Activated CD4-positive, alpha-beta T cell treated with anti-CD3 and anti-CD28 coated beads, Interleukin-2, amount 50 U/mL, for 24 hours (primary cell): ENCODE data around the gene KCP.

ENCODE experiments used
- DNase-seq, 2 donors: peaks; one replicate each; pipeline ENCODE4 v3.0.0-alpha.2; 2020; ENCODE audit warnings: low read depth in 1 of 2, low spot score in 1 of 2

The KCP gene

DNA sequence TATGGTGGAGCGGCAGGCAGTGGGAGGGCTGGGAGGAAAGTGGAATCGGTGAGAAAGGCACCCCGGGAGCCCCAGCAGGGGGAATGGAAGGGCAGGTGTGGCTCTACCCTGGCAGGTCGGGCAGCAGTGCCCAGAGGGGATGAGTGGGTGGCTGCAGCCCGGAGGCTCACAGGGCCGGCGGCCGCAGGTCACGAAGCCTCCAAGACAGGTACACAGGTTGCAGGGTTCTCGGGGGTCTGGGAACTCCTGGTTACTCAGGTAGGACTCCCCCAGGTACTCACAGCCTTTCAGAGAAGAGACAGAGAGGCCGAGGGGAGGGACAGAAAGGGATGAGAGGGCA is 21.8 kb downstream of the KCP start:
- DNase-seq = no peak

DNA sequence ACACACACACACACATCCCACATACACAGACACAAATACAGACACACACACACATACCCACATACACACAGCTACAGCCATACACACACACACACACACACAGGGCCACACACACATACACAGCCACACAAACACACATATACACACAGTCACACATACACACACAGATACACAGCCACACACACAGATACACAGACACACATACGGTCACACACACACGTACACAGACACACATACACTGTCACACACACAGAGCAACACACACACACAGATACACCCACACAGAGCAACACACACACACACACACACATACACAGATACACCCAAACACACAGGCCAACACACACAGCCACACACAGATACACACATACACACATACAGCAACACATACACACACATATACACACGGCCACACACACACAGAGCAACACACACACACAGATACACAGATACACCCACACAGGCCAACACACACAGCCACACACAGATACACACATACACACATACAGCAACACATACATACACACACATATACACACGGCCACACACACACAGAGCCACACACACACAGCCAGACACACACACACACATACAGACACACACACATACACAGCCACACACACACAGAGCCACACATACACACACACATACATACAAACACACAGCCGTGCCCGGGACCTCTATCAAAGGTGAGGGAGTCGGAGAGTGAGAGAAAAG is 22.3 kb downstream of the KCP start:
- DNase-seq = no peak

DNA sequence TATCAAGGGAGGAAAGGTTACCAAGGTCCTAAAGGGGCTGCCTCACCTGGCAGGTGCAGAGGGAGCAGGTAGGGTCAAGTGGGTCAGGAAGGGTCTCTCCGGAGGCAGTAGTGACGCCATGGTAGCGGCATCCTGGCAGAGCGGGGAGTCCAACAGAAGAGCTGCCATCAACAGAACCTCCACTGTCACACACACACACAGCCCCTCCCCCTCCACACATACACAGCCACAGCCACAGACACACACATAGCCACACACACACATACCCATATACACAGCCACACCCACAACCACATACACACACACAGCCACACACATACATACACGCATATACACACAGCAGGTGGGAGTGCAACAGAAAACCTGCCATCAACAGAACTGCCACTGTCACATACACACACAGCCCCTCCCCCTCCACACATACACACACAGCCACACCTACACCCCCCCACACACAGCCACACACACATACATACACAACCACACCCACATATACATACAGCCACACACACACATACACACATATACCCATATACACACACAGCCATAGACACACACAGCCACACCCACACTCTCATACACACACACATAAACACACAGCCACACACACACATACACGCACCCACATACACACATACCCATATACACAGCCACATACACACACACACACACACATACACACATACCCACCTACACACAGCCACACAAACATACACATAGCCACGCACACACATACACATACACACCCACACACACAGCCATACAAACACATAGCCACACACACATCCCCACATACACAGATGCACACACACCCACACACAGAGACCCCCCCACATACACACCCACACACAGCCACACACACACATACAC is 23.1 kb downstream of the KCP start:
- no peak for DNase-seq

DNA sequence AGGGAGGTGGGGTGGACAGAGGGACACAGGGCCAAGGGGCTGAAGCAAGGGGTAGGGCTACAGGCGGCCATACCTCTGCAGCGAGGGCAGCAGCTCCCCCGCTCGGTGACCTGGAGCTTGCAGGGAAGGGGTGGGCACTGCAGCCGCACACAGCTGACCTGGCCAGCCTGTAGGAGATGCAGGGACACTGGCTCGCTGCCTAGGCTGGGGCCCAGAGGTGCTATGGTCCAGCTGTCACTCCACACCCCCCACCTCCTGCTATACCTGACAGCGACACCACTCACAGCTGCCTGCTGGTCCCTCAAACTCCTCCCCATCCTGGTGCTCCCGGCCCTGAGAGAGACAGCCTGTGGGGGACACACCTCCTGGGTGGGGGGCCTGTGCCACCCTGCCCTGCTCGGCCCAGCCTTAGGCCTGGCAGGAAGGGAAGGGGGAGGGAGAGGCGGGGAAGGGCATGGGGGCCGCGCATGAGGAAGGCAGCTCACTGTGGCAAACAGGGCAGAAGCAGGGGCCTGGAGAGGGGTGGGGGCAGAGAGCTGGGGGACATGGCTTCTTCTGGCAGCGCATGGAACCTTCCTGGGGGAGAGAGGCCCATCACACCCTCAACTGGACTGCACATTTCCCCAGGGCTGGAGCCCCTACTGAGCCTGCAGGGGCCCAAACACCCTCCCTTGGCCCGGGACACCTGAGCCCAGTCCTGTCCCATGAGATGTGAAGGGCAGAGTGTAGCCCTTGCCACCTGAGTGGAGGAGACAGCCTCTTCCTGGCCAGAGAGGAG is 23.9 kb downstream of the KCP start:
- DNase-seq = no peak

DNA sequence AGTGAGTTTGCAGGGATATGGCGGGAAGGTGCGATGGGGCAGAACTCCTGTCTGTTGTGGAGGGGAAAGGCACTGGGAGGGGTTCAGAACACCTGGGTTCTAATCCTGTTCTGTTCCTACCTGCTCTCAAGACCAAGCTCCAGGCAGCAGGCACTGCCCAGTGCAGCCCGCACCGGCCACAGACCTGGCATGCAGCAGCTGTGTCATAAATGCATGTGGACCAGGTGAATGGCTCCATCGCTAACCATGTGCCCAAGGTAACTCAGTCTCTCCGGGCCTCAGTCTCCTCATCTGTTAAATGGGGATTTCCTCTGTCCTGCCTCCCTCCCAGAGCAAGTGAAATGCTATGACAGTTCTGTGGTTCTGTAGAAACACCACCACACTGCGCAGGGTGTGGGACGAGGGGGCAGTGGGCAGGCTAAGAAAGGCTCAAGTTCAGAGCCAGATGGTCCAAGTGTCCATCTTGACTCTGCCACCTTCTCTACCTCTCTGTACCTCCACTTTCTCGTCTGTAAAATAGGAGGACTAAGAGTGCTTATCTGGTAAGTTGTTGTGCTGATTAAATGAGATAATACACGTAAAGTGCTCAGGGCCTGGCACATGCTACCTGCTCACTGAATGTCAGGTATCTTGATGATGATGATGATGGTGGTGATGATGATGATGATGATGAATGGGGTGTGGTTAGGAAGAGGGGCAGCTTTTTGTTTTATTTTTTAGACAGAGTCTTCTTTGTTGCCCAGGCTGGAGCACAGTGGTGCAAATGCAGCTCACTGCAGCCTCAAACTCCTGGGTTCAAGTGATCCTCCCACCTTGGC is 24.9 kb downstream of the KCP start:
- DNase-seq = no peak

DNA sequence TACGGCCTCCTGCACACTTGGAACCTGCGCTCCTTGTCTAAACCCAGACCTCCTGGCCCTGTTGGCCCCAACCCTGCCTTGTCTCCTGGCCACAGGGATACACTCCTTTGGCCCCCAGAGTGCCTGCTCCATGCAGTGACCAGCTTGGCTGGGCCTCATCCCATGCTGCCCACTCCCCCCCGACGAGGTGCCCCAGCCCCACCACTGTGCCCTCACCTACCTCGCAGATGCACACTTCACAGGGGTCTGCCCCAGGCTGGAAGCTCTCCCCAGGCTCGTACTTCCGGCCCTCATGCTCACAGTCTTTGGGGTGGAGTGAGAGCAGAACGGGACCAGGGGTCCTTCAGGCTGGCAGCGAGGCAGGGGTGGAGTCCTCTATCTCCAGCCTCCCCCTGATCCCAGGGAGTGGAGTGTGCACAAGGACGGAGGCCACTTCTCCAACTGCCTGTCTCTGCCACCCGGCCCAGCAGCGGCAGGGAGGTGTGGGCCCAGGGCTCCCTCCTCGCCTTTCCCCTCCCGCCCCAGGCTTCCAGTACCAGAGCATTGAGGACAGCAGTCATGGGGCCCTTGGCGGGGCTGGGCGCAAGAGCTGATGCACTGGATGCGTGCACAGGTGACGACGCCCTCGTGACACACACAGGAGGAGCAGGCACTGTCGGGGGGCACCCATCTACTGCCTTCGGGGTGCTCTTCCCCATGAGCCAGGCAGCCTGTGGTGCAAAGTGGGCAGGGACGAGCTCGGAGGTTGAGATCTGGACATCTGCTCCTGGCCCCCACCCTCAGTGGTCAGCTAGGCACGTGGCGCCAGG is 25.7 kb downstream of the KCP start:
- DNase-seq = no peak

DNA sequence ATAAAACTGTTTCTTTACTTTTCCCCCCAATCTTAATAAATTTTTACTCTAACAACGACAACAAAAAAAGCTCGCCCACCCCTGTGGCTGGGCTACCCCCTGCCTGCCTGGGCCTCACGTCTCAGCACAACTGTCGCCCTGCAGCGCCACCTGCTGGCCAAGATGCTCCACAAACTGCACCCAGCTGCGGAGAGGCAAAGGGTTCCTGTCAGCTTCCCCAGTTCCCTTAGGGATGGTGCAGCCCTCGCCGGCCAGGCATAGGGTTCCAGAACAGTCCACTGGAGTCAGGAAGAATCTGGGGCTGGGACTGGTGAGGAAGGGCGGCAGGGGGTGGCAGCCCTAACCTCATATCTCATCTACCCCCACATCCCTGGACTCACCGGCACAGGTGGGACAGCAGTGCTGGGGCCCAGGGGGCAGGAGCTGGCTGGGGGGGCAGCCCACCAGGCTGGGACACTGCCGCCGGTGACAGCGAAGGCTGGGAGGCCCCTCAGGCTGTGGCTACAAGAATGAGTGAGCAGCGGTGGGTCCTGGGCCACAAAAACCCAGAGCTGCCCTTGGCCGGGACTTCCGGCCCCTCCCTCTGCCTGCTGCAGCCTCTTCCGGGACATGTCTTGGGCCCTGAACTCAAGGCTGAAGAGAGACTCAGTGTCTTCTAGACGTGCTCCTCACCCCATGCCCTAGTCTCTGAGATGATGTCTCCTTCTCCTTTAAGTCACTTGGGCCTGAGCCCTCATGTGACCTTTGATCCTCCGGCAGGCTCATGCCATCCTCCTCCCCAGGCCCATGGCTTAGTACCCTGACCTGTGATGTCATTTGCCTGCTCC is 26.7 kb downstream of the KCP start:
- peak; percentile 80 to 86 for DNase-seq

DNA sequence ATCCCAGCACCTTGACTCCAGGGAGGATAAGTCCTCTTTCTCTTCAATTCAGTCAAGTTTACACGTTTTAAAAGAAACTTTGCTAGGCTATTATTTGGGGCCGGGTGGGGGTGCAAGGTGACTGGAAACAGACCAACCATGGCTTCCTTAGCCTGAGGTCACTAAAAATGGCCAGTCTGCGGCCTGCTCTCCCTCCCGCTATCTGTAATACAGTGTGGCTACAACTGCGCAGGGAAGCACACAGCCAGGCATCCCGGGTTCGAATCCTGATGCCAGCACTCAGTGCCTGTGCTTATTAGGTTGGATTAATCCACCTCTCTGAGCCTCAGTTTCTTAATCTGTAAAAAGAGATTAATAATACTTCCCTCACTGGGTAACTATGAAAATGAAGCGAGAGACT is 28.4 kb downstream of the KCP start:
- DNase-seq = no peak

DNA sequence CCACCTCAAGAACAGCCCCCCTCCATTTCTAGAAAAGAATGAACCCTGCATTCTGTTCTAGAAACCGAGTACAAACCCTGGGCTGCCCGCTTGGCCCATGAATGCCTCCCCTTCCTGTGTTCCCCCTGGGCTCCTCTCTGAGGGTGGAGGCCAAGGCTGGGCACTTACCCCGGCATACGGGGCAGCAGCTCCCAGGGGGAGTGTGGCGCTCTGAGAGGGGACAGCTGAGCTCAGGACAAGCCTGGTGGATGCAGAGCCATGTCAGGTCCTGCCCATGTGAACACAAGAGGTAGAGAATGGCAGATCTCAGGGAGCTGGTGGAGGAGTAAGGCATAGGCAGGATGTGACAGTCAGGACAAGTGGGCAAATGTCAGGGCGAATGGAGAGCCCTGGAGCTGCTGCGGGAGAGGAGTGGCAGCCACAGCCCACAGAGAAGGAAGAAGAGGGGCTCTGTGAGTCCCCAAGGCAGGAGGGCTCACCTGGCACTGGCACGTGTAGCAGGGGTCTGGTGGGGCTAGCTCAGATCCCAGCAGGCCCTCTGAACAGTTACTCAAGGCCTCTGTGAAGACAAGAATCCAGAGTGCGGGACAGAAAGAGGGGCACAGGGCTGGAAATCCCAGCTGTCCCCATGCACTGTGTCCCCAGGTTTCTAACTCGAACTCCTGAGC is 28.9 kb downstream of the KCP start:
- no peak for DNase-seq

DNA sequence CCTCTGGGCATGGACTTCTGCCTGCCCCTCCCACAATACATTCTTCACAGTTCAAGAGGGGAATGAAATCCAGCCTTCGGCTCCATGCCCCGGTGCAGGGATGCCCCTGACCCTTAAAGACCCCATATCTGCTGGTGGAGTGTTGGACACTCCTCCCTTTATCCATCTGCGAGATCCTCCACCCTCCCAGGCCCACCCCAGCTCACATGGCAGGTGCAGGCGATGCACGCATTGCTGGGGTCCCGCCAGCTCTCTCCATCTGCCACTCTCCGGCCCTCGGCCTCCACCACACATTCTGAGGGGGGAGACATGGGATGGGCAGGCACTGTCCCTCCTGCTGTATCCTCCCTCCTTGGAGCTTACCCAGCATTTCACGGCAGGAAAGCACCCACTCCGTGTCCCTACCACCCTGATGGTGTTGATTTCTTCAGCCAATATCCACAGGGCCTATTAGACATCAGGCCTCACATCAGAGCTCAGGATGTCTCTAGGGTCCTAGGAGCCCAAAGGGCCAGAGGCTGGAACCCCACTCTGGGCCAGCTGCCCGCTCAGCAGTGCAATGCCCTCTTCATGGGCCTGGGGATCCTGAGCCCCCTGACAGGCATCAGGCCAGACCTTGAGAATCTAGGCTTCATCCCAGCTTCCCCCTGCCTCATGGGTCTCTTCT is 29.6 kb downstream of the KCP start:
- DNase-seq = no peak

DNA sequence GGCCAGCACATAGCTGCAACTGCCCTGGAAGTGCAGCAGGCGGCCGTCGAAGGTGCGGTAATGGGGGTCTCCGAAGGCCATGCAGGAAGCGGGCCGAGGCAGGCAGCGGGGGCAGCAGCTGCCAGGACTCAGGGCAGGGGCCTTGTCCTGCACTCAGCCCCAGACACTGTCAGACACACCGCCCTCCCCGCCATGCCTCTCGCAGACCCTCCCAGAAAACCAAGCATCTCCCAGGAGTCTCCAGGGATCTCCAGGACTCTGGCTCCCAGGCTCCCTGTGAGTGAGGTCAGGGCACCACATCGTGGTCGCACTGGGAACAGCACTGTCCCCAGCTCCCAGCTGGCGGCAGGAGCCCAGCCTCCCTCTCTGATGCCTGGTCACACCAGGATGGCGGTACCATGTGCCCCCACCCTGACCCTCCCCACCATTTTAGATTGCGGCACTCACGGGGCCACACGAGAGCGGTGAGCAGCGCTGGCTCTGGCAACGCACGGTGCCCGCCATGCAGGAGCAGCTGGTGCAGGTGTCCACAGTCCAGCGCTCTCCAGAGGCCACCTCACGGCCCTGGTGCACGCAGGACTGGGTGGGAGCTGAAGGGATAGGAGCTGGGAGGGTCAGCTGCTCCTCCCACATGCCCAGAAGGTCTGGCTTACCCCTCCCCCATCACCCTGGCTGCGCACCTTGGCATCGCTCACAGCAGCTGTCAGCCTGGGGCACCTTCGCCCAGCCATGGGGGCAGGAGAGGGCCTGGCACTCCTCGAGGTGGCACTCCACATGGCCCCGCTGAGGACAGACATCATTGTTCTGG is 30.4 kb downstream of the KCP start:
- DNase-seq = no peak

DNA sequence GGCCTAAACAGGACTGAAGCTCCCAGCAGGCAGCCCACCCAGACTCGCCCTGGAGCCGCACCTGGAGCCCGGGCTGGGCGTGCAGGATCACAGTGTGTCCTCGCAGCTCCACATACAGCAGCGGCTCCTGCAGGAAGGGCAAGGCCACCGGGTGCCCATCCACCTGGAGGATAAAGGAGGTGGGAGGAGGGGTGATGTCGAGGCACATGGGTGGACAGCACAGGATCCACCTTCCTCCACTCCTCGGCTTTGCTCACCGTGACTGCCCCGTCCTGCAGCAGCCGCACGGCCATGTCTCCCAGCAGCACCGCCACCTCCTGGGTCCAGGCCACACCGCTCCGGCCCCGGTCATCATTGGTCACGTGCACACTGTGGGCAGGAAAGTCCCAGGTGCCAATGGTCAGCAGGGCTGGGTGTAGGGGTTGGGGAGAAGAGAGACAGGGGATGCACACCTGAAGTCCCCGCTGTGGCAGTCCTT is 31.0 kb downstream of the KCP start:
- no peak for DNase-seq

DNA sequence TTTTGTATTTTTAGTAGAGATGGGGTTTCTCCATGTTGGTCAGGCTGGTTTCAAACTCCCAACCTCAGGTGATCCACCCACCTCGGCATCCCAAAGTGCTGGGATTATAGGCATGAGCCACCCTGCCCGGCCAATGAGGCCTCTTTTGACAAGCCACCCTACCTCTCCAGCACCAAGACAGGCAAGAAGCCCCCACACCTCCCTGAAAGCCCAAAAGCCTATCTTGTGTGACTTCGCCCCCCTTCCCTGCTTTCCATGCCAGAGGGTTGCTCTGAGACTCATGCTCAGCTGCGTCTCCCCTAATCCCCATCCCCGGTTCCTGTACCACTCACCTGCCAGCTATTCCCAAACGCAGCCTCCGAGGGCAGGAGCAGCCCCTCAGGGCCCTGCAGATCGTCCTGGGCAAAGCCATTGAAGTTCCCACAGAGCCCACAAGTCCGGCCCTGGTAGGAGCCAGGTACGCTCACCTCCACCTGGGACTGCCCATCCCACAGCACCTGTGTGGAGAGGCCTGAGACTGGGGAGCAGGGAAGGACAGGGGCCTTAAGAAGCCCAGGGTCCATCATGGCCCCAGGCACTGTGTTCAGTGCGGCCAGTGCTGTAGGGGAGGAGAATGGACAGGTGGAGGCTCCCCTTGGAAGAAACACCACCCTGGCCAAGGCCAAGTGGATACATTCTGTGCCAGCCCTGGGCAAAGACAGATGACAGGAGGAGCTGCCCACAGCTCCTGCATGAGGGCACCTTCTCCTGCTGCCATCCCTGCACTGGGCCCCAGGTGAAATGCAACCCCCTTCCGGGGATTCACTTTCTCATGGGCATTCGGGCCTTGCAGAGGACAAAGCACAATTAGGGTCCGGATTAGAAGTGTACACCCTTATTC is 32.0 kb downstream of the KCP start:
- no peak for DNase-seq

DNA sequence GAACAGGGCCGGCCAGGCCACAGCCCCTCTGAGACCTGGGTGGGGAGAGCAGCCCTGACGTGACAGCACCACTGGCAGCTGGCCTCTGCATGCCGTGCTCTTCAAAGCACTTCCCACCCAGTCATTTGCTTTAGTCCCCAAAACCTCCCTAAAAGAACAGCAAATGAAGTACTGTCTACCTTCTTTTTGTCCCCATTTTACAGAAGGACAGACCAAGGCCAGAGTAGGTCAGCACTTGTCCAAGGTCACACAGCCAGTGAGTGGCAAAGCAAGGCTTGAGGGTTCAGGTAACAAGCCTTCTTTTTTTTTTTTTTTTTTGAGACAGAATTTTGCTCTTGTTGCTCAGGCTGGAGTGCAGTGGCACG is 32.8 kb downstream of the KCP start:
- no peak for DNase-seq

DNA sequence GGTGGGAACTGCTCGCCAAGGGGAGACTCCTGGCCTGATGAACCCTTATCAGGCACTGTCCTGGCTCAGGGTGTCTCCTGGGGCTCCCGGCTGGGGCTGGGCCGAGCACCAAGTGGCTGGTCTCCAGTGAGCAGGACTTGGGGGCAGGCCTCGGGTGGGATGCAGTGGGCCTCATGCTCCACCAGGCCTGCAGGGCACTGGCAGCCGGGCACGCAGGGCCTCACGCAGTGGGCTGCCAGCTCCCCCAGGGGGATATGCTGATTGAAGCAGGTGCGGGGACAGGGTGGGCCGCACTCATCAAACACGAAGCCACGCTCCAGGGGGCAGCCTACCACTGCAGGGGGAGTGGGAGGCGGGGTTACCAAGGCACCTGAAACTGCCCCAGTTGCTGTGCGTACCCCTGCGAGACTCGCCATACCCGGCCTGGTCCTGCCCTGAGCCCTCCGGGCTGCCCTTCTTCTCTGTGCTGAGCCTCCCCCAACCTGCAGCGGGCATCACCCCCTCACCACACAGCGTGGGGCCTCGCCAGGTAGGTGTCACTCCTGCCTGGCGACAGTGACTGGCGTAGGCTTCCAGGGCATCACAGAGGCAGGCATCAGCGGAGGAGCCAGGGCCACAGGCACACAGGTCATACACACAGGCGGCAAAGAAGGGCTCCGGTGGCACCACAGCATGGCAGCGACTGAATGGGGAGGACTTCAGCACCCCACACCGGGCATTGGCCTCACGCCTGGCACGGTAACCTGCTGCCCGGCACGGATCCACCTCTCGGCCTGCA is 33.3 kb downstream of the KCP start:
- DNase-seq = no peak

DNA sequence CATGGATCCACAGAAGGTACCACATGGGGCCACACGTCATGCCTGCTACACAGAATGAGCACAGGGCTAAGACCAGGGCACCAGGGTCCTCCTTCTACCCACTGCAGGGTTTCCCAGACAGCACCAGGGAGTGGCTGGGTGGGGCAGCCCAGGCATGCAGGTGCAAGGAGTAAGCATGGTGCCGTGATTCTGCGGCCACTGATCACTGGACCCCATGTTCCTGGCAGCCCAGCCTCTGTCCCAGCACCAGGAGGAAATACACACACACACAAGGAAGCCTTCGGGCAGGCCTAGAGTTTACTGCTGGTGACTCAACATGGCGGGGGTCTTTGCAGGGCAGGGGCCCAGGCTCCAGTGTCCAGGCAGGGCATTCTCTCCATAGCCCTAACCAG is 33.9 kb downstream of the KCP start:
- DNase-seq = no peak
